ENCODE measurements around the gene PMVK. TPM values are rescaled to one million over a fixed set of nuclear protein-coding genes. Genes with fewer than 3 reads are reported as not detected.

PMVK gene
- total RNA-seq, 1 donor from 2014 or later = 26.7 TPM

GRCh38 chr1:154940651-154941194 is 4.2 kb upstream of the PMVK start:
- Mint-ChIP-seq H3K4me1 (ENCODE audit: unreplicated experiment) (peaks cover 39% of the 10 kb centered on the region), H3K27me3 (ENCODE audit: unreplicated experiment) (peaks cover 20% of the 10 kb centered on the region), H3K4me3 (ENCODE audit: unreplicated experiment) (peak overlapping the region; percentile 47), H3K9me3 (ENCODE audit: unreplicated experiment) (no peaks in the 10 kb centered on the region), H3K36me3 (ENCODE audit: low read depth, unreplicated experiment) (peaks cover 5% of the 10 kb centered on the region), H3K27ac (ENCODE audit: unreplicated experiment) (peak overlapping the region; percentile 52)
- DNase-seq (ENCODE audit: low spot score) = no peak
- TF ChIP-seq CTCF (IDR thresholded peaks at IDR 0.05; ENCODE audit: unreplicated experiment) = no peak

DNA sequence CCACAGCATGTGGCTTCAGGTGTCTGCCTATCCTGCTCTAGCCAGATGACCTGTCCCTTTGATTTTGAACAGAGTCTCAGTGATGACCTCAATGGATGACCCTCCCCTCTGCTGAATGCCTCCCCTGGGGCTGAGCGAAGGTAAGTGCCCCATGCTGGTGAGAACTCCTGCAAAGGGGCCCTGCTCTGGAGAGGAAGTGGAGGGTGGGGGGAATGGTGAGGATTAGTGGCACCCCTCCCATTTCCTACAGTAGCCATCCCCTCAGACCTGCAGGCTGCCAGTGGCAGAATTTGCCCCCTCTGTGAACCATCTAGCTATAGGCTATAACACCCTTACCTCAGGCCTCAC is 3.7 kb upstream of the PMVK start:
- Mint-ChIP-seq H3K9me3 (ENCODE audit: unreplicated experiment) (no peaks in the 10 kb centered on the region), H3K4me1 (ENCODE audit: unreplicated experiment) (peaks cover 39% of the 10 kb centered on the region), H3K36me3 (ENCODE audit: low read depth, unreplicated experiment) (peaks cover 5% of the 10 kb centered on the region), H3K27me3 (ENCODE audit: unreplicated experiment) (peaks cover 20% of the 10 kb centered on the region), H3K27ac (ENCODE audit: unreplicated experiment) (no peak overlapping the region), H3K4me3 (ENCODE audit: unreplicated experiment) (no peak overlapping the region)
- no peak for TF ChIP-seq CTCF (IDR thresholded peaks at IDR 0.05; ENCODE audit: unreplicated experiment)
- no peak for DNase-seq (ENCODE audit: low spot score)

DNA sequence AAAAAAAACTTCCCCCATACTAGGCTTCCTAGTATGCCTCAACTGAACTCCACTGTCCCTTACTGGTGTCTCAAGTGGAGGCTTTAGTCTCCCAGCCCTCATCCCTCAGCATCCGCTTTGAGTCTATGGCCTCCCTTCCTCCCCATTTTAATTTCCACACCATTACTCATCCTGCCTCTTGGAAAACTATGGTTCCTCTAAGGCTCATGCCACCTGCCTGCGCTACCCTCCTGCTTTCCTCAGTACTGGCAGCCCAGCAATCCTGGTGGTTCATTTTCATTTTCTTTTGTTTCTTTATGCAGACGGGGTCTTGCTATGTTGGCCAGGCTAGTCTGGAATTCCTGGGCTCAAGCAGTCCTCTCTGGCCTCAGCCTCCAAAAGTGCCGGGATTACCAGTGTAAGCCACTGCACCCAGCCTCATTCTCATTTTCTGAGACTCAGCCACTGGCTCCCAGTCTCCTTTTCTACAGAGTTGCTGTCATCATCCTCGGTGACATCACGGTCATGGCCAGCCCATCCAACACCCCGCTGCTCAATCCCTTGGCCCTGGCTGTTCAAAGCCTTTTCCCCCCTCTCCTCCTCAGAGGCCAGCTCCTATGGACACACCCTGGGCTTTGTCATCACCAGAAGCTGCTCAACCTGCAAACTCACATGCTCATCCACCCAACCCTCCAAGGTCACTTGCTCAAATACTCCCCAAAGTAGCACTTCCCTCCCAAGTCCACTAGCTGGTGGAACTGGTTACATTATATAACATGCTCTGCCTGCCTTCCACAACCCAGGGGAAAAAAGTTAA is 2.3 kb upstream of the PMVK start:
- peak overlapping the region; percentile 18 for H3K4me3 Mint-ChIP-seq (ENCODE audit: unreplicated experiment)
- no peak for TF ChIP-seq CTCF (IDR thresholded peaks at IDR 0.05; ENCODE audit: unreplicated experiment)
- H3K4me1 Mint-ChIP-seq (ENCODE audit: unreplicated experiment) = peaks cover 39% of the 10 kb centered on the region

GRCh38 chr1:154937988-154938386 is 1.5 kb upstream of the PMVK start:
- no peak for DNase-seq (ENCODE audit: low spot score)
- Mint-ChIP-seq H3K9me3 (ENCODE audit: unreplicated experiment) (no peaks in the 10 kb centered on the region), H3K36me3 (ENCODE audit: low read depth, unreplicated experiment) (no peaks in the 10 kb centered on the region), H3K4me3 (ENCODE audit: unreplicated experiment) (peak overlapping the region; percentile 93), H3K27me3 (ENCODE audit: unreplicated experiment) (peaks cover 17% of the 10 kb centered on the region), H3K4me1 (ENCODE audit: unreplicated experiment) (peaks cover 37% of the 10 kb centered on the region), H3K27ac (ENCODE audit: unreplicated experiment) (peak overlapping the region; percentile 99)
- no peak for TF ChIP-seq CTCF (IDR thresholded peaks at IDR 0.05; ENCODE audit: unreplicated experiment)

More for the DNA sequence above, 2.3 kb upstream of the PMVK start:
- Mint-ChIP-seq H3K27ac (ENCODE audit: unreplicated experiment) (peak overlapping the region; percentile 81), H3K27me3 (ENCODE audit: unreplicated experiment) (peaks cover 20% of the 10 kb centered on the region), H3K9me3 (ENCODE audit: unreplicated experiment) (no peaks in the 10 kb centered on the region), H3K36me3 (ENCODE audit: low read depth, unreplicated experiment) (peaks cover under 1% of the 10 kb centered on the region)
- no peak for DNase-seq (ENCODE audit: low spot score)

Measured in endothelial cell (in vitro differentiated cells).